ENCODE results near the gene CERS6.

DNA sequence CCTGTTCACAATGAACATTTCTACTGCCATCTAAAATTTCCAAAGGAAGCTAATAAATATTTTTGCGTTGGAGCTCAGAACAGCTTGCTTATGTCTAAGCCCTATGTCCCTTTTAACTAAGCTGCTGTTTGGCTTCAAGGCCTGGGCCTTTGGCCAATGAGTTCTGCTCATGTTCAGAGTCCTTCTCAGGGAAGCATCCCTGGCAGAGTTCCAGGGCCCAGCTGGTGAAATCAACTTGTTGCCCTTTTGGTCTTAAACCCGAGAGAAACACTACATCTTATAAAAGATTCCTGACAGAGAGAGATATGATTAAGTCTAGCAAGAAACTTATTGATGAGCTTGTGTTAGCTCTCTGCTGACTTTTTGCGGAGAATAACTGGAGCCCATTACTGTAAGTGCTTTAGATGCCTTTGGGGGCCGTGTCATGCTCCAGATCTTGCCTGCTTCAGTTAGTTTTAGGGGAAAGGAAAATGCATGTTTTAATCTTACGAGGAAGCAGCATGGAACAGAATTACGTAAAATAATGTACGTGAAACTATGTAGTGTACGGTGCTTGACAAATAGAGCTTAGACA is 243.9 kb downstream of the CERS6 start:
- peak; percentile 64 to 68 for TF ChIP-seq POLR2AphosphoS5 (IDR thresholded peaks at IDR 0.05)
- TF ChIP-seq POLR2A (IDR thresholded peaks at IDR 0.05; ENCODE audit: low read depth), result no peak
- TF ChIP-seq, protein P1, sequence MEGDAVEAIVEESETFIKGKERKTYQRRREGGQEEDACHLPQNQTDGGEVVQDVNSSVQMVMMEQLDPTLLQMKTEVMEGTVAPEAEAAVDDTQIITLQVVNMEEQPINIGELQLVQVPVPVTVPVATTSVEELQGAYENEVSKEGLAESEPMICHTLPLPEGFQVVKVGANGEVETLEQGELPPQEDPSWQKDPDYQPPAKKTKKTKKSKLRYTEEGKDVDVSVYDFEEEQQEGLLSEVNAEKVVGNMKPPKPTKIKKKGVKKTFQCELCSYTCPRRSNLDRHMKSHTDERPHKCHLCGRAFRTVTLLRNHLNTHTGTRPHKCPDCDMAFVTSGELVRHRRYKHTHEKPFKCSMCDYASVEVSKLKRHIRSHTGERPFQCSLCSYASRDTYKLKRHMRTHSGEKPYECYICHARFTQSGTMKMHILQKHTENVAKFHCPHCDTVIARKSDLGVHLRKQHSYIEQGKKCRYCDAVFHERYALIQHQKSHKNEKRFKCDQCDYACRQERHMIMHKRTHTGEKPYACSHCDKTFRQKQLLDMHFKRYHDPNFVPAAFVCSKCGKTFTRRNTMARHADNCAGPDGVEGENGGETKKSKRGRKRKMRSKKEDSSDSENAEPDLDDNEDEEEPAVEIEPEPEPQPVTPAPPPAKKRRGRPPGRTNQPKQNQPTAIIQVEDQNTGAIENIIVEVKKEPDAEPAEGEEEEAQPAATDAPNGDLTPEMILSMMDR (IDR thresholded peaks at IDR 0.05), result no peak
- no peak for TF ChIP-seq EP300 (IDR thresholded peaks at IDR 0.05)

All from esophagus muscularis mucosa (tissue), 4 donors.